HCT116 (cell line): Measurements from ENCODE around the gene PREX1. TPM values are rescaled to one million over a fixed set of nuclear protein-coding genes. Genes with fewer than 3 reads are reported as not detected.

ENCODE experiments used
- ATAC-seq: fragments of 200-7000 bp; cut with Tn5 transposase; 2 replicates; pipeline ENCODE4 v1.9.1; 2020; ENCODE audit warnings: mild to moderate bottlenecking, moderate library complexity
- BruUV-seq: library from RNA; stranded (reverse); fragments of 400-500 nt; replicated peaks from 2 replicates; lab custom pipeline; 2021; lab: Mats Ljungman, UMichigan
- CTCF ChIA-PET: fragments of 300-600 bp; sonication (Branson Sonifier 250); formaldehyde crosslinking; loops from one replicate; lab custom pipeline; 2021; ENCODE audit warnings: antibody characterized with exemption; lab: Charles Lee
- POLR2A ChIA-PET: fragments of 300-600, 350-600 bp; sonication (Branson Sonifier 250); formaldehyde crosslinking; loops from one replicate; lab custom pipeline; 2021; ENCODE audit warnings: antibody characterized with exemption; lab: Charles Lee
- RAD21 ChIA-PET, 2 experiments: fragments of 300-600 bp; sonication (Branson Sonifier 250); formaldehyde crosslinking; loops; one replicate each; lab custom pipeline; 2023; ENCODE audit warnings: low total read pairs in 2 of 2; ENCODE audit not compliant: uncharacterized antibody in 2 of 2, unreplicated experiment in 2 of 2, low non-redundant PET in 1 of 2; lab: Charles Lee
- DNase-seq: peaks from one replicate; pipeline ENCODE4 v3.0.0-alpha.2; 2010; ENCODE audit warnings: low read depth, low spot score
- H2AFZ ChIP-seq: fragments of 200-600 bp; shearing (Covaris generic), sonication (generic); 2 replicates; pipeline ENCODE4 v1.6.1; 2017; ENCODE audit warnings: low read depth, mixed run types, mixed read lengths, antibody characterized with exemption, low read length; ENCODE audit not compliant: poor library complexity, severe bottlenecking
- H3K27ac ChIP-seq: 2 replicates; pipeline ENCODE4 v1.5.1; 2012; ENCODE audit warnings: low read depth, low read length
- H3K27me3 ChIP-seq: fragments of 200-600 bp; sonication (generic); 2 replicates; pipeline ENCODE4 v1.6.1; 2016; ENCODE audit warnings: mixed run types, low read length, mixed read lengths; ENCODE audit not compliant: insufficient read depth
- H3K36me3 ChIP-seq, 2 experiments: fragments of 200-500 bp in 1 of 2; fragments of 200-600 bp in 1 of 2; sonication (Bioruptor generic) in 1 of 2; sonication (generic) in 1 of 2; 2 replicates each; pipeline versions ENCODE4 v1.5.1 to v1.6.1; 2014 to 2016; ENCODE audit warnings: low read length in 2 of 2, inconsistent platforms in 1 of 2, mixed read lengths in 1 of 2, mixed run types in 1 of 2; ENCODE audit not compliant: insufficient read depth in 2 of 2, control insufficient read depth in 1 of 2
- H3K4me1 ChIP-seq, 2 experiments: fragments of 200-600 bp in 1 of 2; sonication (generic) in 1 of 2; 2 replicates each; pipeline versions ENCODE4 v1.5.1 to v1.6.1; 2012 to 2017; ENCODE audit warnings: low read length in 2 of 2, inconsistent platforms in 1 of 2, mild to moderate bottlenecking in 1 of 2, mixed read lengths in 1 of 2, mixed run types in 1 of 2, moderate library complexity in 1 of 2; ENCODE audit not compliant: insufficient read depth in 2 of 2, control insufficient read depth in 1 of 2
- H3K4me2 ChIP-seq: fragments of 200-600 bp; sonication (generic); 2 replicates; pipeline ENCODE4 v1.6.1; 2017; ENCODE audit warnings: mixed run types, low read length, mixed read lengths
- H3K4me3 ChIP-seq, 2 experiments: fragments of 200-600 bp in 1 of 2; sonication (generic) in 1 of 2; replicated peaks in 1 of 2; 2 replicates each; pipeline ENCODE4 v1.5.1; 2011 to 2016; ENCODE audit warnings: low read length in 2 of 2, control low read depth in 1 of 2, low read depth in 1 of 2, mild to moderate bottlenecking in 1 of 2, mixed read lengths in 1 of 2, mixed run types in 1 of 2
- H3K79me2 ChIP-seq: fragments of 200-600 bp; sonication (generic); 2 replicates; pipeline ENCODE4 v1.6.1; 2017; ENCODE audit warnings: mild to moderate bottlenecking, mixed run types, low read length, moderate library complexity, mixed read lengths; ENCODE audit not compliant: insufficient read depth
- H3K9ac ChIP-seq: fragments of 200-600 bp; sonication (generic); 2 replicates; pipeline ENCODE4 v1.6.1; 2016; ENCODE audit warnings: low read length, mixed read lengths
- H3K9me2 ChIP-seq: fragments of 200-600 bp; sonication (generic), shearing (Covaris generic); 2 replicates; pipeline ENCODE4 v1.6.1; 2017; ENCODE audit warnings: mixed run types, mild to moderate bottlenecking, moderate library complexity; ENCODE audit not compliant: insufficient read depth
- H3K9me3 ChIP-seq, 2 experiments: fragments of 200-500 bp in 1 of 2; fragments of 200-600 bp in 1 of 2; sonication (Bioruptor generic) in 1 of 2; sonication (generic) in 1 of 2; 2 replicates each; pipeline ENCODE4 v1.6.1; 2014 to 2017; ENCODE audit warnings: low read length in 2 of 2, mixed read lengths in 2 of 2, inconsistent platforms in 1 of 2, low read depth in 1 of 2, mild to moderate bottlenecking in 1 of 2, mixed run types in 1 of 2, moderate library complexity in 1 of 2; ENCODE audit not compliant: control insufficient read depth in 1 of 2, insufficient read depth in 1 of 2
- H4K20me1 ChIP-seq: fragments of 200-600 bp; sonication (generic), shearing (Covaris generic); 2 replicates; pipeline ENCODE4 v1.6.1; 2017; ENCODE audit warnings: mixed run types, mild to moderate bottlenecking, moderate library complexity; ENCODE audit not compliant: insufficient read depth
- CBX3 ChIP-seq: IDR thresholded peaks from 2 replicates; pipeline ENCODE4 v1.6.1; 2012; ENCODE audit warnings: low read depth
- CEBPB ChIP-seq: IDR thresholded peaks from 2 replicates; pipeline ENCODE4 v1.6.1; 2012; ENCODE audit warnings: low read depth
- ELF1 ChIP-seq: IDR thresholded peaks from 2 replicates; pipeline ENCODE4 v1.6.1; 2012; ENCODE audit warnings: low read depth, borderline replicate concordance
- EZH2phosphoT487 ChIP-seq: fragments of 200-600 bp; IDR thresholded peaks from 2 replicates; pipeline ENCODE4 v1.6.1; 2018; ENCODE audit warnings: antibody characterized with exemption, borderline replicate concordance
- JUND ChIP-seq: IDR thresholded peaks from 2 replicates; pipeline ENCODE4 v1.6.1; 2012
- REST ChIP-seq: IDR thresholded peaks from 2 replicates; pipeline ENCODE4 v1.6.1; 2012; ENCODE audit warnings: low read depth
- SIN3A ChIP-seq: IDR thresholded peaks from 2 replicates; pipeline ENCODE4 v1.6.1; 2012; ENCODE audit warnings: low read depth
- ZFX ChIP-seq: fragments of 450-650 bp; IDR thresholded peaks from 2 replicates; pipeline ENCODE4 v1.6.1; 2017
- intact Hi-C: fragments of 100-400 bp; cut with micrococcal nuclease; formaldehyde crosslinking; loops from 2 replicates; pipeline ENCODE4 v1.10.0; 2022
- total RNA-seq: library from RNA; stranded (reverse); gene quantifications from one replicate; pipeline ENCODE4 v1.2.1, GENCODE V29; 2021; ENCODE audit not compliant: unreplicated experiment

PREX1 gene
- total RNA-seq, 1 experiment from 2014 or later: 6.1 TPM

DNA sequence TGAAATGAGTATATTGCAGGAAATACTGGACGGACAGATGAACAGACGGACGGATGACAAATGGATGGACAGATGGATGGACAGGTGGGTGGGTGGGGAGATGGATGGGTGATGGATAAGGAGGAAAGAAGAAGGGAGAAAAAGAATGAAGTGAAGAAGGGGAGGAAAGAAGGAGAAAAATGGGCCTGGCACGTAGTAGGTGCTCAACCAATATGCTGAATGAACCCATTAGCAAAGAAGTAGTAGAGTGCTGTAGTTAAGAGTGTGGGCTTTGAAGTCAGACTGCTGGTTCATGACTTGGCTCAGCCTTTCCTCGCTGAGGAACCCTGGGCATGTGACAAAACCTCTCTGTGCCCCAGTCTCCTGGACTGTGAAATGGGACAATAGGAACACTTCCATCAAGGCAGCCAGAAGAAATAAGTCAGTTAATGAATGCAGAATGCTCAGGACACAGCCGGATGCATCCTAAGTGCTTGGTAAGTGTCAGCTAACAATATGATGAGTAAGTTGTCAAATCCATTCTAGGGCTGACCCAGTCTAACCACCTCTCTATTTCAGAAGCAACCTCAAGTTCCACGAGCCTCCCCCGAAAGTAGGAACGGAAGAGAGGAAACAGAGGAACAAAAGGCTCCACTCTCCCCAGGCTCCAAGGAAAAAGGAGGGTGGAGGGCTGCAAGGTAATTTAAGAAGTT lies 37.9 kb downstream of the PREX1 start:
- Histone ChIP-seq H3K79me2 (no peaks in the 10 kb centered on the region), H3K27me3 (no peaks in the 10 kb centered on the region; the same call in 1 of the 2 replicates), H3K4me1 (no peaks in the 10 kb centered on the region; a peak in 1 of 4 replicates), H2AFZ (no peak overlapping the region), H3K4me2 (no peak overlapping the region), H3K4me3 (no peak overlapping the region), H3K9me2 (no peaks in the 10 kb centered on the region), H3K9ac (no peak overlapping the region), H3K27ac (no peak overlapping the region), H3K9me3 (no peaks in the 10 kb centered on the region), H4K20me1 (no peaks in the 10 kb centered on the region), H3K36me3 (no peaks in the 10 kb centered on the region)
- no peak for ATAC-seq
- ChIA-PET RAD21 (no interaction called here), CTCF (no interaction called here), POLR2A (no interaction called here)
- DNase-seq: no peak
- intact Hi-C loops: no loop called here
- no TSS peak for BruUV-seq
- no peak for TF ChIP-seq CBX3
- no peak for TF ChIP-seq ZFX
- TF ChIP-seq JUND: no peak
- TF ChIP-seq CEBPB: no peak
- TF ChIP-seq REST: no peak
- TF ChIP-seq ELF1: no peak
- no peak for TF ChIP-seq SIN3A
- TF ChIP-seq EZH2phosphoT487: no peak
